Neural cell (in vitro differentiated cells): Measurements from ENCODE around the gene NUP210. TPM values are rescaled to one million over a fixed set of nuclear protein-coding genes. Genes with fewer than 3 reads are reported as not detected.

Experiments used
- H2AFZ ChIP-seq: fragments of 200-600, 300-800 bp; sonication (generic), shearing (Covaris generic); 2 replicates; pipeline ENCODE4 v1.6.0; 2014; ENCODE audit warnings: low read depth, mild to moderate bottlenecking, antibody characterized with exemption, low read length, moderate library complexity
- H3F3A ChIP-seq: fragments of 200-600 bp; shearing (Covaris generic); 2 replicates; pipeline ENCODE4 v1.6.1; 2016; ENCODE audit warnings: mild to moderate bottlenecking, moderate library complexity, mixed read lengths, antibody characterized with exemption, low read length; ENCODE audit not compliant: insufficient read depth, poor library complexity, severe bottlenecking
- H3K27ac ChIP-seq: fragments of 200-600, 300-800 bp; sonication (generic), shearing (Covaris generic); 2 replicates; pipeline ENCODE4 v1.5.1; 2014; ENCODE audit warnings: mild to moderate bottlenecking, low read length, moderate library complexity
- H3K27me3 ChIP-seq: fragments of 300-800, 200-600 bp; sonication (generic), shearing (Covaris generic); 2 replicates; pipeline ENCODE4 v1.6.0; 2014; ENCODE audit warnings: mild to moderate bottlenecking, low read depth, low read length, moderate library complexity; ENCODE audit not compliant: insufficient read depth
- H3K36me3 ChIP-seq: fragments of 300-800, 200-600 bp; sonication (generic), shearing (Covaris generic); 2 replicates; pipeline ENCODE4 v1.5.1; 2014; ENCODE audit warnings: mild to moderate bottlenecking, antibody characterized with exemption, low read length, moderate library complexity; ENCODE audit not compliant: insufficient read depth
- H3K4me2 ChIP-seq: fragments of 300-800, 200-600 bp; sonication (generic), shearing (Covaris generic); 2 replicates; pipeline ENCODE4 v1.6.0; 2014; ENCODE audit warnings: mild to moderate bottlenecking, low read length
- H3K4me3 ChIP-seq: fragments of 300-800, 200-600 bp; sonication (generic), shearing (Covaris generic); 2 replicates; pipeline ENCODE4 v1.5.1; 2014; ENCODE audit warnings: mild to moderate bottlenecking, low read length, moderate library complexity
- H3K79me2 ChIP-seq: fragments of 200-600 bp; shearing (Covaris generic); replicated peaks from 2 replicates; pipeline ENCODE4 v1.6.0; 2014; ENCODE audit warnings: mild to moderate bottlenecking, low read length, moderate library complexity; ENCODE audit not compliant: insufficient read depth
- H3K9ac ChIP-seq: fragments of 300-800, 200-600 bp; sonication (generic), shearing (Covaris generic); 2 replicates; pipeline ENCODE4 v1.6.1; 2016; ENCODE audit warnings: mild to moderate bottlenecking, low read length, mixed read lengths
- H3K9me2 ChIP-seq: fragments of 200-600 bp; shearing (Covaris generic); 2 replicates; pipeline ENCODE4 v1.6.1; 2016; ENCODE audit warnings: mild to moderate bottlenecking, low read length, mixed read lengths; ENCODE audit not compliant: insufficient read depth
- H3K9me3 ChIP-seq: fragments of 200-600, 300-800 bp; sonication (generic), shearing (Covaris generic); 2 replicates; pipeline ENCODE4 v1.6.1; 2016; ENCODE audit warnings: mild to moderate bottlenecking, mixed run types, low read length, moderate library complexity, mixed read lengths
- H4K20me1 ChIP-seq: fragments of 200-600 bp; shearing (Covaris generic); 2 replicates; pipeline ENCODE4 v1.6.1; 2016; ENCODE audit warnings: mild to moderate bottlenecking, mixed run types; ENCODE audit not compliant: insufficient read depth
- CTCF ChIP-seq: fragments of 450-650 bp; IDR thresholded peaks from 2 replicates; pipeline ENCODE4 v1.5.1; 2014; ENCODE audit warnings: antibody characterized with exemption, mild to moderate bottlenecking, moderate library complexity; ENCODE audit not compliant: poor library complexity, severe bottlenecking
- EP300 ChIP-seq: fragments of 450-650 bp; conservative IDR thresholded peaks from 2 replicates; pipeline ENCODE4 v1.6.1; 2014; ENCODE audit warnings: antibody characterized with exemption, mild to moderate bottlenecking, moderate library complexity; ENCODE audit not compliant: poor library complexity, severe bottlenecking
- EZH2 ChIP-seq: fragments of 200-600, 300-800 bp; shearing (Covaris generic), sonication (generic); IDR thresholded peaks from 2 replicates; pipeline ENCODE4 v1.6.1; 2014; ENCODE audit warnings: antibody characterized with exemption, low read length, borderline replicate concordance, mild to moderate bottlenecking; ENCODE audit not compliant: insufficient read depth, poor library complexity, severe bottlenecking
- MXI1 ChIP-seq: fragments of 450-650 bp; conservative IDR thresholded peaks from 2 replicates; pipeline ENCODE4 v1.6.1; 2014; ENCODE audit warnings: antibody characterized with exemption, mild to moderate bottlenecking; ENCODE audit not compliant: poor library complexity, severe bottlenecking
- POLR2AphosphoS5 ChIP-seq: IDR thresholded peaks from 2 replicates; pipeline ENCODE4 v1.6.1; 2012
- RAD21 ChIP-seq: fragments of 450-650 bp; conservative IDR thresholded peaks from 2 replicates; pipeline ENCODE4 v1.6.1; 2014; ENCODE audit warnings: antibody characterized with exemption, mild to moderate bottlenecking, moderate library complexity
- SMC3 ChIP-seq: fragments of 450-650 bp; conservative IDR thresholded peaks from 2 replicates; pipeline ENCODE4 v1.6.1; 2014; ENCODE audit warnings: antibody characterized with exemption, mild to moderate bottlenecking, moderate library complexity; ENCODE audit not compliant: poor library complexity
- TAF1 ChIP-seq: IDR thresholded peaks from 2 replicates; pipeline ENCODE4 v1.6.1; 2012; ENCODE audit warnings: low read depth
- polyA plus RNA-seq: library from polyadenylated mRNA; depleted of rRNA; stranded (reverse); fragments of >200 nt; gene quantifications from 2 replicates; pipeline ENCODE4 v1.2.3, GENCODE V29; 2014
- TF ChIP-seq, protein P1 (sequence below): IDR thresholded peaks from 2 replicates; pipeline ENCODE4 v1.6.1; 2012; ENCODE audit warnings: borderline replicate concordance

The NUP210 gene
- polyA plus RNA-seq, 1 donor from 2014 or later: 8.2 TPM

- Histone ChIP-seq H3K9me3 (no peaks in the 10 kb centered on the region), H3K27me3 (peaks cover 19% of the 10 kb centered on the region), H3F3A (no peaks in the 10 kb centered on the region), H3K79me2 (no peaks in the 10 kb centered on the region), H3K9ac (no peak overlapping the region), H3K4me3 (no peak overlapping the region), H3K9me2 (no peaks in the 10 kb centered on the region), H3K4me2 (no peak overlapping the region), H2AFZ (no peak overlapping the region), H3K27ac (no peak overlapping the region), H4K20me1 (no peaks in the 10 kb centered on the region), H3K36me3 (no peaks in the 10 kb centered on the region)
- TF ChIP-seq, protein P1, sequence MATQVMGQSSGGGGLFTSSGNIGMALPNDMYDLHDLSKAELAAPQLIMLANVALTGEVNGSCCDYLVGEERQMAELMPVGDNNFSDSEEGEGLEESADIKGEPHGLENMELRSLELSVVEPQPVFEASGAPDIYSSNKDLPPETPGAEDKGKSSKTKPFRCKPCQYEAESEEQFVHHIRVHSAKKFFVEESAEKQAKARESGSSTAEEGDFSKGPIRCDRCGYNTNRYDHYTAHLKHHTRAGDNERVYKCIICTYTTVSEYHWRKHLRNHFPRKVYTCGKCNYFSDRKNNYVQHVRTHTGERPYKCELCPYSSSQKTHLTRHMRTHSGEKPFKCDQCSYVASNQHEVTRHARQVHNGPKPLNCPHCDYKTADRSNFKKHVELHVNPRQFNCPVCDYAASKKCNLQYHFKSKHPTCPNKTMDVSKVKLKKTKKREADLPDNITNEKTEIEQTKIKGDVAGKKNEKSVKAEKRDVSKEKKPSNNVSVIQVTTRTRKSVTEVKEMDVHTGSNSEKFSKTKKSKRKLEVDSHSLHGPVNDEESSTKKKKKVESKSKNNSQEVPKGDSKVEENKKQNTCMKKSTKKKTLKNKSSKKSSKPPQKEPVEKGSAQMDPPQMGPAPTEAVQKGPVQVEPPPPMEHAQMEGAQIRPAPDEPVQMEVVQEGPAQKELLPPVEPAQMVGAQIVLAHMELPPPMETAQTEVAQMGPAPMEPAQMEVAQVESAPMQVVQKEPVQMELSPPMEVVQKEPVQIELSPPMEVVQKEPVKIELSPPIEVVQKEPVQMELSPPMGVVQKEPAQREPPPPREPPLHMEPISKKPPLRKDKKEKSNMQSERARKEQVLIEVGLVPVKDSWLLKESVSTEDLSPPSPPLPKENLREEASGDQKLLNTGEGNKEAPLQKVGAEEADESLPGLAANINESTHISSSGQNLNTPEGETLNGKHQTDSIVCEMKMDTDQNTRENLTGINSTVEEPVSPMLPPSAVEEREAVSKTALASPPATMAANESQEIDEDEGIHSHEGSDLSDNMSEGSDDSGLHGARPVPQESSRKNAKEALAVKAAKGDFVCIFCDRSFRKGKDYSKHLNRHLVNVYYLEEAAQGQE: no peak
- TF ChIP-seq EP300: no peak
These were observed 142.8 kb downstream of the NUP210 start for GRCh38 chr3:13277196-13277813.

GRCh38 chr3:13276438-13277195 is 143.5 kb downstream of the NUP210 start:
- Histone ChIP-seq H3K36me3 (no peaks in the 10 kb centered on the region), H3K27ac (no peak overlapping the region), H3K27me3 (peaks cover 12% of the 10 kb centered on the region), H2AFZ (no peak overlapping the region), H3F3A (no peaks in the 10 kb centered on the region), H3K9ac (no peak overlapping the region), H3K9me2 (no peaks in the 10 kb centered on the region), H3K79me2 (no peaks in the 10 kb centered on the region), H3K4me2 (no peak overlapping the region), H3K9me3 (no peaks in the 10 kb centered on the region), H3K4me3 (no peak overlapping the region), H4K20me1 (no peaks in the 10 kb centered on the region)
- TF ChIP-seq CTCF (no peak), EZH2 (no peak), SMC3 (no peak), EP300 (no peak), RAD21 (no peak), MXI1 (no peak), POLR2AphosphoS5 (no peak), TAF1 (no peak)
- TF ChIP-seq, protein P1: no peak
